Left lung (tissue), 10 donors: ENCODE measurements around the gene SPTBN4. TPM values are rescaled to one million over a fixed set of nuclear protein-coding genes. Genes with fewer than 3 reads are reported as not detected.
"Not testable (repeated sequence)": the region's sequence is repeated elsewhere in the genome, so short reads cannot be mapped to it uniquely, and the experiment has no call there.

Experiments
- ATAC-seq: fragments of 200-7000 bp; cut with Tn5 transposase; one replicate; pipeline ENCODE4 v1.9.1; 2020; ENCODE audit warnings: moderate library complexity
- DNase-seq, 4 donors: peaks; one replicate each; pipeline ENCODE4 v3.0.0-alpha.2; 2013 to 2020
- H3K27ac ChIP-seq, 2 donors: fragments of 200-600 bp; sonication (generic) in 1 of 2; one replicate each; pipeline versions ENCODE4 v1.5.0 to v1.8.0; 2020 to 2021
- H3K27me3 ChIP-seq, 2 donors: fragments of 200-600 bp; sonication (generic) in 1 of 2; one replicate each; pipeline versions ENCODE4 v1.5.0 to v1.8.0; 2020 to 2021
- H3K36me3 ChIP-seq, 2 donors: fragments of 200-600 bp; sonication (generic) in 1 of 2; one replicate each; pipeline versions ENCODE4 v1.5.0 to v1.8.0; 2020 to 2021
- H3K4me1 ChIP-seq, 2 donors: fragments of 200-600 bp; one replicate each; pipeline ENCODE4 v1.8.0; 2021
- H3K4me3 ChIP-seq, 2 donors: fragments of 200-600 bp; sonication (generic) in 1 of 2; one replicate each; pipeline versions ENCODE4 v1.5.0 to v1.8.0; 2020 to 2021; ENCODE audit warnings: mild to moderate bottlenecking in 1 of 2
- H3K9me3 ChIP-seq, 2 donors: fragments of 200-600 bp; sonication (generic) in 1 of 2; one replicate each; pipeline versions ENCODE4 v1.5.0 to v1.8.0; 2020 to 2021
- CTCF ChIP-seq, 2 donors: fragments of 200-600 bp; sonication (generic) in 1 of 2; IDR thresholded peaks; one replicate each; pipeline versions ENCODE4 v1.5.0 to v1.8.0; 2021; ENCODE audit warnings: antibody characterized with exemption in 2 of 2
- intact Hi-C, 2 donors: fragments of 100-400 bp; cut with DNase I; formaldehyde crosslinking; loops; one replicate each; pipeline versions ENCODE4 v1.11.2 to v1.14.2; 2022
- polyA plus RNA-seq, 6 donors: library from polyadenylated mRNA; unstranded; fragments of 120-200 nt; gene quantifications; one replicate each; pipeline ENCODE4 v1.2.1, GENCODE V29; 2013; ENCODE audit not compliant: insufficient read length in 6 of 6
- total RNA-seq, 2 donors: library from RNA; stranded (reverse); fragmentation: NEBNext Ultra II Directional; extraction: Animal tissue kit (Norgen Biotek cat#: 25700); gene quantifications; one replicate each; pipeline ENCODE4 v1.2.1, GENCODE V29; 2021
- donor health status: DM: no; HTN: yes; CAD: no.
- donor health status: DM: no; HTN: no; CAD: no.

Gene SPTBN4
- total and polyA plus RNA-seq, 8 donors: 0.42 to 2.5 (median 1.3) TPM

- TF ChIP-seq CTCF (IDR thresholded peaks at IDR 0.05): no peak
- Histone ChIP-seq H3K27ac (peak overlapping the region; percentile 98 to 100), H3K9me3 (no peaks in the 10 kb centered on the region), H3K27me3 (no peaks in the 10 kb centered on the region), H3K4me1 (peaks cover 26 to 61% of the 10 kb centered on the region in 2 donors), H3K4me3 (peak overlapping the region; percentile 79 to 90), H3K36me3 (peaks cover 0 to 21% of the 10 kb centered on the region in 2 donors)
- intact Hi-C loops: no loop called here
- DNase-seq (no peak), ATAC-seq (no peak)
Measured at GRCh38 chr19:40423938-40424337, 42.9 kb upstream of the SPTBN4 start.

GRCh38 chr19:40424637-40425449 lies 42.0 kb upstream of the SPTBN4 start:
- Histone ChIP-seq H3K27ac (peak overlapping the region; percentile 98 to 100), H3K4me3 (peak overlapping the region; percentile 79 to 90), H3K9me3 (no peaks in the 10 kb centered on the region), H3K4me1 (peaks cover 26 to 52% of the 10 kb centered on the region in 2 donors), H3K36me3 (peaks cover 0 to 21% of the 10 kb centered on the region in 2 donors), H3K27me3 (no peaks in the 10 kb centered on the region)
- ATAC-seq: peak; percentile 38
- DNase-seq: peak in 1 of 4 donors; percentile 72
- no peak for TF ChIP-seq CTCF (IDR thresholded peaks at IDR 0.05)
- intact Hi-C loops: no loop called here

- Histone ChIP-seq H3K9me3 (no peaks in the 10 kb centered on the region), H3K4me3 (peak within 1 kb of the TSS; percentile 79 to 90), H3K27me3 (no peaks in the 10 kb centered on the region), H3K4me1 (peaks cover 26 to 45% of the 10 kb centered on the region in 2 donors), H3K27ac (peak within 1 kb of the TSS; percentile 98 to 100), H3K36me3 (peaks cover 0 to 21% of the 10 kb centered on the region in 2 donors)
- DNase-seq: peak; percentile 99 to 100 (median 100)
- ATAC-seq: peak; percentile 91
- TF ChIP-seq CTCF (IDR thresholded peaks at IDR 0.05): peak; percentile 73 to 74
- intact Hi-C loops: no loop called here
Measured at GRCh38 chr19:40425450-40426287, 41.1 kb upstream of the SPTBN4 start, which contains the start of gene SERTAD1. Gene SERTAD1, minus strand, starts transcription at chr19:40425992. Its CDS starts 2,446 bp downstream, at chr19:40423546.

GRCh38 chr19:40428197-40428596 lies 38.6 kb upstream of the SPTBN4 start:
- intact Hi-C loops, H3K4me3 ChIP-seq, ATAC-seq, H3K9me3 ChIP-seq, H3K27ac ChIP-seq, H3K27me3 ChIP-seq, H3K36me3 ChIP-seq, DNase-seq: not testable (repeated sequence)
- H3K4me1 ChIP-seq: peaks cover 20 to 35% of the 10 kb centered on the region in 2 donors

GRCh38 chr19:40430242-40430641 lies 36.6 kb upstream of the SPTBN4 start:
- H3K4me3 ChIP-seq, DNase-seq, H3K9me3 ChIP-seq, H3K27me3 ChIP-seq, H3K36me3 ChIP-seq, intact Hi-C loops, ATAC-seq, H3K27ac ChIP-seq: not testable (repeated sequence)
- H3K4me1 ChIP-seq: peaks cover 9 to 35% of the 10 kb centered on the region in 2 donors

GRCh38 chr19:40431698-40432097 lies 35.1 kb upstream of the SPTBN4 start:
- ATAC-seq (no peak), DNase-seq (no peak)
- H3K4me3 ChIP-seq: no peak overlapping the region
- no peaks in the 10 kb centered on the region for H3K27me3 ChIP-seq
- H3K27ac ChIP-seq: no peak overlapping the region
- H3K4me1 ChIP-seq: peaks cover 9 to 29% of the 10 kb centered on the region in 2 donors
- no peak for TF ChIP-seq CTCF (IDR thresholded peaks at IDR 0.05)
- H3K9me3 ChIP-seq: no peaks in the 10 kb centered on the region
- intact Hi-C loops: no loop called here
- H3K36me3 ChIP-seq: no peaks in the 10 kb centered on the region

GRCh38 chr19:40432760-40433159 lies 34.0 kb upstream of the SPTBN4 start:
- DNase-seq, ATAC-seq, H3K36me3 ChIP-seq, H3K27me3 ChIP-seq, intact Hi-C loops, H3K9me3 ChIP-seq: not testable (repeated sequence)
- H3K27ac ChIP-seq: peak overlapping the region; percentile 91 to 97
- peak overlapping the region; percentile 21 to 45 for H3K4me3 ChIP-seq
- H3K4me1 ChIP-seq: peaks cover 9 to 27% of the 10 kb centered on the region in 2 donors
